CD4-positive, alpha-beta T cell treated with Interleukin-6 at 100 ng/mL for 8 hours (primary cell): ENCODE results near the gene MDGA2.
"Not testable (repeated sequence)": the region's sequence is repeated elsewhere in the genome, so short reads cannot be mapped to it uniquely, and the experiment has no call there.

Experiments
- DNase-seq: peaks from one replicate; pipeline ENCODE4 v3.0.0-alpha.2; 2020; ENCODE audit warnings: mixed read lengths, low spot score

Gene MDGA2

DNA sequence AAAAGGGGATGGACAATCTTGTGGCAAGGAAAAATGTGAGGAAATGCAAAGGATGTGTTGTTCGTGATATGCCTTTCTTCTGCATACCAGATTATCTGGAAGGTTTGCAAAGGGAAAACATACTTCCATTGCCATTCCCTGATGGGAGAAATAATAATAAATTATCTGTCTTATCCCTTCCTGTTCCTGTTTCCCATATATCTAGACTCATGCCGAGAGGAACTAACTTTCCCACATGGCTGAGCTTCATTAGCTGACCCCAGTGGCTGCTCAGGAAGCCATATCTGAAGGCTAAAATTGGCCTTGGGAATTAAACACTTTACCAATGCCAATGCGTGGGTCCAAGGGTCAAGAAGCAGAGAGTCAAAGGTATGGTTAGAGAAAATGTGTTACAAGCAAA lies 439.8 kb downstream of the MDGA2 start:
- no peak for DNase-seq

DNA sequence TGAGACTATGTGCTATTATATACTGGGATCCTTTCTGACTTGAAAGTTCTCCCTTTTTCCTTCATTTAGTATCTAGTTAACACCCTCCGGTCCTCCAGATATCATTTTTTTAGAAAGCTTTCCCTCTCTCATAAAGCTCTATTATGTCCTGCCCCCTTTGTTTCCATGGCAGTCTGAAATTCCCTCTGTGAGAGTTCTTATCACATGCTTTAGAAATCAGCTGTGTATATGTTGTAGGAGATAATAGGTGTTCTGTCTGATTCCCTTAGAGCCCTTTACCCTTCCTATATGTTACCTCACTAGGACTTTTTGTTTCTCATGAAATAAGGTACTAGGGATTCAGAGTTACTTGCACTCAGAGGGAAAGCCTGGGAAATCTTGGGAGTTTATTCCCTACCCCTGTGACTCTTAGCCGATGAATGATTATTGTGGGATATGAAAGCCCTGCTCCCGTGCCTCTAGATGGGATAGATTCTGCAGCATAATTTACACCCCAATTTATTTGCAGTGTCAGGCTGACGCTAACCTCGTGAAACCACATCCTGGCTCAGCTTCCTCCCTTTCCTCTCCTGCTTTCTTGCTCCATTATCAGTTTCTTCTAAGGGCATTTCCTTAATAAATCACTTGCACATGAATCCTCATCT lies 448.4 kb downstream of the MDGA2 start:
- DNase-seq, result no peak

DNA sequence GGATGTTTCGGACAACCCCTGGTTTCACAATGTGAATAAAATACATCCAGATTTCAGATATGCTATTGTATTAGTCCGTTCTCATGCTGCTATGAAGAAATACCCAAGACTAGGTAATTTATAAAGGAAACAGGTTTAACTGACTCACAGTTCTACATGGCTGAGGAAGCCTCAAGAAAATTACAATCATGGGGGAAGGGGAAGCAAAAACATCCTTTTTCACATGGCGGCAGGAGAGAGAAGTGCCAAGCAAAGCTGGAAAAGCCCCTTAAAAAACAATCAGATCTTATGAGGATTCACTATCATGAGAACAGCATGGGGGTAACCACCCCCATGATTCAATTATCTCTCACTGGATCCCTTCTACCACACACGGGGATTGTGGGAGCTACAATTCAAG lies 451.7 kb downstream of the MDGA2 start:
- DNase-seq, result no peak

DNA sequence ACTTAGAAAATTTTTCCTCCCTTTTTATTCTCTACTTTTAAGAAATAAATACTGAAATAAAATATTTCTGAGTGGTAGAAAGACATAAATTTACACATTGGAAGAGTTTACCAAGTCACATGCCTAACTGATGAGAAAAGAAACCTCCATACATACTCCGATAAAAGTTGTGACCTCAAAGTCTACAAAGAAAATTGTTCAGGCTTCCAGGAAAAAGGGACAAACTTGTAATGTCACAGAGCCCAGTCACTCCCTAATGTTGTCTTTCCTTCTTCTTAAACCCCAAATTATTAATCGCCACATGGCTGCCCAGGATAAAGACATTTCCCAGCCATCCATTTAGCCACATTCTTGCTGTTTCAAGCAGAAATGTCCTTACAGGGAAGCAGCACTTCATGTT lies 455.3 kb downstream of the MDGA2 start:
- no peak for DNase-seq

DNA sequence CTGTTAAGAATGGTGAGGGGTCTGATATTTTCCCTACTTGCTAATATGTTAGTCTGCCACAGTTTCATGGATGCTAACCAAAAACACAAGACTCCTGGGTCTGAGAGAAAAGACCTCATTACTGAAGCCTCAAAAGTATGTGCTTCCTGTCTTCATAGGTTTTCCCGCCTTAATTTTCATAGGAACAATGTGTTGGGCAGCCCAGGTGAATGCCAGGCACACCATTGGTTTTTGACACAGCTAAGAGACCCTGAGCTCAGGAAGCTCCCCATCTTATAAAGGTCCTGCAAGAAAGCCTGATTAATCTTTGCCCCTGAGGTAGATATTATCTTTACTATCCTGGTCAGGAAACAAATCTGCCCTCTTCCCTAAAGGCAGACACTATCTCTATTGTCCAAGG lies 464.1 kb downstream of the MDGA2 start:
- DNase-seq, result no peak

DNA sequence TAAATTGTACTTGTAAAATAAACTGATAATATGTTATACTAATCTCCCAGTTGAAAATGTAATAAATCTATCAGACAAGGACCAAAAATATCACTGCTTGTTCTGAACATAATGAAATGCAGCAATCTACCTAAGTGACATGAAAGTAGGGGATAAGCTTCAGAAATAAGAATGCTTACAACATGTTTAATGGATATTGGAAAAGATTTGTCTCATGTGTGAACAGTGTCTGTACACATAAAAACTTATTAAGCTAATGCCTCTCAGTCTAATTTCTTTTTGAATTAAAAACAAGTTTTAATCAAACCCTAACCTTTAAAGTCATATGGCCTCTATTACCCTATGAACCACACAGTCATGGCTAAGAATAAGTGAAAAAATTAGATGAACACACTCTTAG lies 465.3 kb downstream of the MDGA2 start:
- DNase-seq, result no peak

DNA sequence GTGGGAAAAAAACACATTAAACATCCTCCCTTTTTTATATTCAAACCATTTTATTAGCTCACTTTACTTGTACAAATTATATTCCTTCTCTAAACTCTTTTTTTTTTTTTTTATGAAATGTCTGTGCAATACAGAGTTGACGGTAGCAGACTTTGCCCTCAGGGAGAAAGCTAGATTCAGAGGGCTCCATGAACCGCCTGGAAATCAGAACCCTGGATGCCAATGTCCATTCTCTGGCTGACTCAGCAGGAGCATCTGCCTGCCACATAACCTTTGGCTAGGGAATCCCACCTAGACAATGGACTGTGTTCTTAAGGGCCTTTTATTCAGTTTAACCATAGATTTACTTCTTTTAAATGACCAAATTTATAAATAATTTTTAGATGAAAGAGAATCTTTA lies 467.0 kb downstream of the MDGA2 start:
- DNase-seq, result no peak

DNA sequence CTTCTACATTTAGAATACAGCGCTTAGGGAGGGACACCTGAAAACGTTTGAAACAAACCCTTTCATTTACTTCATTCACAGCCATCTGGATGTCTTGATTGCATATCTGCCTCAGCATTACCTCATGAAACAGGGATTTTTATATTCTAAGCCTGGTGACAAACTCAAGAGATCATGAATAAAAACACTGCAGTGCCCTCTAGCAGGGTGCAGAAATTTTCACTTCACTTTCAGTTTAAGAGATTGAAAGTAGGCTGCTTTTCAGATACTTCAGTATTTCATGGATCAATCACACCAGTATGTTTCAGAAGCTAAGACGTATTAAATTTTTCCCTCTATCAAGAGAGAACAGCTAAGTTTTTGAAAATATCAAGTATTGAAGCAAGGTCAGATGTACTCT lies 467.8 kb downstream of the MDGA2 start:
- DNase-seq, result no peak

DNA sequence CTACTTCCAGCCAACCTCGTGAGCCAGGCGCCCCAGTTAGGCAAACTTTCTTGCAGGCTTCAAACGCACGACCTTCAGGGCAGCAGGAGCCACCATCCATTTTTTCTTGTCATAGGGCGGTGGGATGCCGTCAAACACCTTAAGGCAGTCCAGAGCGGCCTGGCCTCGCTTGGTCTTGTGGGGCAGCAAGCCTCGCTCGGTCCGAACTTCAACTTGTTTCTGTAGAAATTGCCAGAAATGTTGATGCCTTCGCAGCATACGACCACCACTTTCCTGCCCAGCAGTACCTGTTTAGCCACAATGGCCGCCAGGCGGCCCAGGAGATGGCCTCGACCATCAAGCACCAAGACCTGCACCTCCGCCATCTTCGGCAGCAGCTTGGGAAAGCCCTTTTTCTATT lies 474.7 kb downstream of the MDGA2 start:
- no peak for DNase-seq

DNA sequence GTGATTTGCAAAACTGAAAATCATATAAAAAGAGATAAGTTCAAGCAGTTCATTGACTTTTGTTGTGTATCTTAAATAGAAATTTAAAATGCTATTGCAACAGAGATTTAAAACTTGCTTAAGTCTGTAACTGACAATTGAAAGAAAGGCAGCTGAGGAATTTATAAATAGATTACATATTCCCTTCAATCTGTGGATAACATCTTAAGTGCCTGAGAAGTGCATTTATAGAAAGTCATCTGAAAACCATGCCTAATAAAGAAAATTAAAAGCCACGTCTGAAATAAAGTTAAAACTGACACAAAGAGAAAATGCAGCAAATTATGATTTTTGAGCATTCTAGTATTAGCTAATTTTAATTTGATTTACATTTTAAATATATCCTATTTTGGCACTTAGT lies 479.8 kb downstream of the MDGA2 start:
- no peak for DNase-seq

DNA sequence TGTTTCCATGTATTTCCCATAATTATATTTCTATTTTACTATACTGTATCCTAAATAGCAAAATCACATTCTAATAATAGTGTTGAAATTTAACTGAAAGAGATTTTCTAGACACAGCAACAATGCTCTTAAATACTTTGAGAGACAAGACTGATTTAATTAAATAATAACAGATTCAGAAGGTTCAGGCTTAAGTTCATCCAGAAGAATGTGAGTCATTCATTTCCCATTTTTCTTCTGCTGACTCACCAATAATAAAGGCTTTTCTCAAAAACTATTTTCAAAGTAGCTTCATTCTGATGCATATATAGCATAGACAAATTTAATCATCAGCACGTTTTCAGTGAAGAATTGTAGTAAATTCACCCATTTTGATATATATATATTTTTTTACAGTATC lies 481.4 kb downstream of the MDGA2 start:
- no peak for DNase-seq

DNA sequence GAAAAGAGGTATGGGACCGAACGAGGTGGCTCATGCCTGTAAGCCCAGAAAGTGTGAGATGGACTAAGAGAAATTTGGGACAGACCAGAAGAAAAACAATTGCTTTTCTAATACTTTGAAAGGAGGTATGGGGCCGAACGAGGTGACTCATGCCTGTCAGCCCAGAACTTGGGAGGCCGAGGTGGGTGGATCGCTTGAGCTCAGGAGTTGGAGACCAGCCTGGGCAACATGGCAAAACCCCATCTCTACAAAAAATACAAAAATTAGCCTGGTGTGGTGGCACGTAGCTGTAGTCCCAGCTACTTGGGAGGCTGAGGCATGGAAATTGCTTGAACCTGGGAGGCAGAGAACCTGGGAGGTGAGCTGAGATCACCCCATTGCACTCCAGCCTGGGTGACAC lies 483.2 kb downstream of the MDGA2 start:
- not testable (repeated sequence) for DNase-seq

DNA sequence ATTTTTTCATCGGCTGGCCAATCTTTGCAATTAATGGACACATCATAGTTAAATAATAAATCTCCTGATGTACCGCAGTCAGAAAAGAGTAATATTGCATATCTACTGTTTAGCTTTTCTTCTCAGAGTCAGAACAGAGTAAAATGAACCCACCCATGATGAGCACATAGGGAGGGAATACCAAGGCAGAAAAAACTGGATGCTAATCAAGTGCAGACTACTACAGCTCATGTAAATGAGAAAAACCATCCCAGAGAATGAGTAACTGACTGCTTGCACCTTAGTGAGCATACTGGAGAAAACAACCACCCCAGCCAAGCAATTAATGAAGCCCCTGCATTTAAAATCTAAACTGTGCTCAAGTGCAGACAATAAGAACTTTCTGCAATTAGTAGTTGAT lies 483.7 kb downstream of the MDGA2 start:
- no peak for DNase-seq

DNA sequence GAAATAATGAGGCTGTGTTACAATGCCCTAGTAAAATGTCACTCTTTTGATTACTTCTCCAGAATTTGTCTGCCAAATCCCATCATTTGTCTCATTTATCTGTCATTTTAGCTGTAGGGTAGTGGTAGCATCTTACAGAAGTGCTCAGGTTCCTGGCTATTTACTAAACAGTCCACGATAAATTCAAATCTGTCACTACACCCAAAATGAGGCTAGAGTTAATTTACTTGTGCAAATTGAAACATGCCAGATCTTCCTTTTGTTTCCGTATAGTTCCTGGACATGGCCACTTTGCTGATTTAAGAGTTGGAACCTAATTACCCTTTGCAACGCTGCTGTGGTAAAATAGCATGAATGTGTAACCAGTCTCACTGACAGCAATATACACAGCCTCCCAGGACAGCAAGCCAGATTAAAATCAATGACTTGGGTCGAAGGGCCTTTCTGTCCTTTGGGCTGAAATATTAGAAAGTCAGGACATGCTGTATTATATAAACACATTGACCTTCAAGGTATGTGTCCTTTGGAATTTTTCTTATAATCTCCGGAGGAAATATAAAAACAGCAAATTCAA lies 485.4 kb downstream of the MDGA2 start:
- DNase-seq, result no peak

DNA sequence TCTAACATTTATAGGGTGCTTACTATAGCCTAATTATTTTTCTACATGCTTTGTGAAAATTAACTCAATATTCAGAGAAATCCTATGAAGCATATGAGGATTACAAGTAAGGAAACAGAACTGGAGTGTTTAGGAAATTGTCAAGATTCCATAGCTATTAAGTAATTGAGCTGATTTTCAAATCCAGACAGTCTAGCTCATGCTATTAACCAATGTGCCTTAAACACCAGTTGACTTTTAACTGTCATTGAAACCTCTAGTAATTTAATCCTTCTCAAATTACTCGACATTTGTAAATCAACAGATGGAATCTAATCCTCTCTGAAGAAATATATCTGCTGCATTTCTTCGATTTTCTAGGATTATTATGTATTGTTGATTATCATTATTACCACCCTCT lies 488.9 kb downstream of the MDGA2 start:
- no peak for DNase-seq

DNA sequence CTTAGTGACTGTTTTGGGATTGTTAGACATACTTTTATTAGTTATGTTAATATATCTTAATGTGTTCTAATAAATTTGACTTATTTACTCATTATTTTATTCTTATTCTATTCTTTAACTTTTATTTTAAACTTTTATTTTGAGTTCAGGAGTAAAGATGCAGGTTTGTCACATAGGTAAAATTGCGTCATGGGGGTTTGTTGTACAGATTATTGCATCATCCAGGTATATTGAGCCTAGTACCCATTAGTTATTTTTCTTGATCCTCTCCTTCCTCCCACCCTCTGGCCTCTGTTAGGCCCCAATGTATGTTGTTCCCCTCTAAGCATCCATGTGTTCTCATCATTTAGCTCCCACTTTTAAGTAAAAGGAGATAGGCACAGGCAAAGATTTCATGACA lies 495.5 kb downstream of the MDGA2 start:
- DNase-seq, result no peak

DNA sequence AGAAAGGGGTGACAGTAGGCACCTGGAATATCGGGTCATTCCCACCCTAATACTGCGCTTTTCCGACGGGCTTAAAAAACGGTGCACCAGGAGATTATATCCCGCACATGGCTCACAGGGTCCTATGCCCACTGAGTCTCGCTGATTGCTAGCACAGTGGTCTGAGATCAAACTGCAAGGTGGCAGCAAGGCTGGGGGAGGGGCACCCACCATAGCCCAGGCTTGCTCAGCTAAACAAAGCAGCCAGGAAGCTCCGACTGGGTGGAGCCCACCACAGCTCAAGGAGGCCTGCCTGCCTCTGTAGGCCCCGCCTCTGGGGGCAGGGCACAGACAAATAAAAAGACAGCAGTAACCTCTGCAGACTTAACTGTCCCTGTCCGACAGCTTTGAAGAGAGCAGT lies 503.5 kb downstream of the MDGA2 start:
- DNase-seq, result not testable (repeated sequence)

DNA sequence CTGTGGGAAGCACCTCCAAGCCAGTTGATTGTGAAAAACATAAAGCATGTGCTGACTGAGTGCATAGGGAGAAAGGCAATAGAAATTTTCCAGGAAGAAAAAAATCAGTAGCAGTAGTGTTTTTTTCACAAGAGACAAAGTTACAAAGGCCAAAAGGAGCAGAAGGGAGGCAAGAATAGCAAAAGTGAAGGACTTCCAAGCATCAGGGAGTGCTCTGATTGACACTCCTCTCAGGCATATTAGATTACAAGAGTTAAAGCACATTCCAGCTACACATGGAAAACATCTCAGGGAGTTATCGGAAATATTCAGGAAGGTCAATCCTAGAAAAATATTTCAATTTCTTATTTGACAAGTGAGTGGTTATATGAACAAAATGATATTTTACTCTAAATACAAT lies 508.0 kb downstream of the MDGA2 start:
- DNase-seq, result no peak

DNA sequence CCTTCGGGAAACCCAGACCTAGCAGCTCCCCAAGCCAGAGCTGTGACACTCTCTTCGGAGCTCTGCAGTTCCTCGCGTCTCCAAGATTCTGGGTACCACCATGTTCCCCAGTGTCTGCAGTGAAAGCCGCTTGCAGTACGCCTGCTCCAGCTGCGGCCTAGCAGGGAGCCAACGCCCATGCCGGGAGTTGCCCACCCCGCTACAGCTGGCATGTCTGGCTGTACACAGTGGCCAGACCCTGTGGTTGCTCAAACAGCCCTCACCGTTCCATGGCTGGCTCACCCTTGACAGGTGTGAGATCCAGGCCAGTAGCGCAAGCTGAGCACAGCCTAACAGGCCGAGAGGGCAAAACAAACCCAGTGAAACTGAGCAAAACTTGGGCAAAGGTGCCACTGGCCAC lies 520.0 kb downstream of the MDGA2 start:
- no peak for DNase-seq

DNA sequence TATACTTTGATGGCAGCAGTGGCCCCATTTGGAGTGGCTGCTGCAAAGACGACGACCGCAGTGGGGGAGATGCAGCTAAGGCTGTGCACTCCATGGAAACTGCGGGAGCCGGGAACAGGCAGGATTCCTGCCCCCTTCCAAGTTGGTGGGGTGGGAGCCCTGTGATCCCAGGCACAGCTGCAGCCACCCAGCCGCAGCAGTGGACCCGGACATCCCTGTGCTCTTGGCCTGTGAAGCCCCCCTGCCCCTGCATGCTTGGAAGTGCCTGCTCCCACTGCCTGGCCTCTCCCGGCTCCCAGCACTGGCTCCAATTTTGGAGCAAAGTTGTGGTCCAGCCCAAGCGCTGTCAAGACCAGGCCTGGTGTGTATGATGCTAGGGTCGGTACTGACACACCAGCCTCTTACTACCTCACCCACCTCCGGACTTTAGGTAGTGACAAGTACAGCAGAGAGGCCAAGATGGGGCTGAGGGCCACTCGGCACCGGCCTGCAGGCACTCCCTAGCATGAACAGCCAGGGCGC lies 521.1 kb downstream of the MDGA2 start:
- no peak for DNase-seq

DNA sequence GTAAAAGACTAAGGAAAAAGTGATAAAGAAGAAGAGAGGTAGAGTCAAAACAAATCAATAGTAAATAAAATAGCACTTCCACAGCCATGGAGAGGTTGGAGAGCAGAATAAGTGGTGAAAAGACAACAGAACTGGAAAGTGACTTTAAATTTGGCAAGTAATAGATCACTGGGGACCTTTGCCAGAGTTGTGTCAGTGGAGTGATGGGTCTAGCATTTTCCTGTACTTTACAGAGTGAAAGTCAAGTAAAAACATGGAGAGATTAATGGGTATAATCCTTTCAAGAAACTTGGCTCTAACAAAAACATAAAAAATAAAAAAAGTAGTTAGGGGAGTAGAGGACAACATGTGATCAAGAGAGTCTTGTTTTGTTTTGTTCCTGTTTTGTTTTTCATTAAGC lies 521.7 kb downstream of the MDGA2 start:
- DNase-seq, result no peak

DNA sequence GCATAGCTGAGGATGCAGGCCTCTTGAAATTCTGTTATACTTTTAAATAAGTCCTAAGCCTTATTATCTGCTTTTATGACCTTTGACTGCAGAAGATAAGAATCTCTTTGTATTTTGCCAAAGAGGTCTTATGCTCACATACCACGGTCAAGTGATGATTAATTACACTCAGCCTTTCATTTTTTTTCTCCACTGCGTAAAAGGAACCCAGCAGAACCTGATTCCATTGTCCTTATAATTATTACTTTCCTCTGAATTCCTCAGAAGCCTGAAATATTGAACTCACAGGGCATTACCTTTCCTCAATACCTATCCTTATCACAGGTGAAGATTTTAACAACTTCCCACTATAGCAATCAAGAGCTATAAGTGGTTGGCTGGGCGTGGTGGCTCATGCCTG lies 525.1 kb downstream of the MDGA2 start:
- no peak for DNase-seq

DNA sequence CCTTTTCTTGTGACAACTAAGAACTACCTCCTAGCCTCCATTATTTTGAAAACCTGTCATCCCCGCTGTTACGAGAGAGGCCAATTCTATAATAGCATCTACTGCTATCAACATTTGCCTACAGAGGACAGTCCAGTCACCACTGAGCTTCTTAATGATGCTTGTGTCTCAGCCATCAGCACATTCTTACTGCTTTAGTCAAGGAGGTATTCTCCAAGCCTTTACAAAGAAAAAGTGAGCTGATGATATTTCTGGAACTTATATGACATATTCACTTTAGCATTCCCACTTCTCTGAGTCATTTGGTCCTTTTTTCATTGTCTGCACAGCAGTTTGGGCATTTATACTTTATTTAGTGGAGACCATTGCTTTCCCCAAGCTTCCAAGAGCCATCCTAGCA lies 526.1 kb downstream of the MDGA2 start:
- DNase-seq, result no peak

DNA sequence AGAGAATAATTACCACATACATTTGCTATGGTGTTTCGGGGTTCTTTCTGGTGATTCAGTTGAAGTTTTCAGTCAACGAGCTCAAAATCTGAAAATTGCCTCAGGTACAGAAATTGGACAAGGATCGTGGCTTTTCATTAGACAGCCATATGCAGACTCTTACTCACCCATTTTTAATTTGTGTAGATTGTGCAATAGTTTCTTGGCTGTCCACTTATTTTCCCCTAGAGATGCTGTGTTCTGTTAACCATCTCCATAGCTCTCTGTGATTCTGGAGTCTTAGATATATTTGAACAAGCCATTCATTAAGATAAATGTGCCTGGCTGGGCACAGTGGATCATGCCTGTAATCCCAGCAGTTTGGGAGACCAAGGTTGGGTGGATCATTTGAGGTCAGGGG lies 526.7 kb downstream of the MDGA2 start:
- DNase-seq, result no peak
